HG02571 (cell line): ENCODE results near the gene HOXD10.

ENCODE experiments used
- ATAC-seq: cut with Tn5 transposase; IDR thresholded peaks from one replicate; pipeline ENCODE4 v1.9.1; 2021; ENCODE audit warnings: mild to moderate bottlenecking, moderate library complexity; ENCODE audit not compliant: unreplicated experiment

HOXD10 gene

GRCh38 chr2:176094349-176094748, 22.2 kb upstream of the HOXD10 start:
- no peak for ATAC-seq

- ATAC-seq: no peak
Observed at GRCh38 chr2:176095421-176095820, 21.2 kb upstream of the HOXD10 start.

DNA sequence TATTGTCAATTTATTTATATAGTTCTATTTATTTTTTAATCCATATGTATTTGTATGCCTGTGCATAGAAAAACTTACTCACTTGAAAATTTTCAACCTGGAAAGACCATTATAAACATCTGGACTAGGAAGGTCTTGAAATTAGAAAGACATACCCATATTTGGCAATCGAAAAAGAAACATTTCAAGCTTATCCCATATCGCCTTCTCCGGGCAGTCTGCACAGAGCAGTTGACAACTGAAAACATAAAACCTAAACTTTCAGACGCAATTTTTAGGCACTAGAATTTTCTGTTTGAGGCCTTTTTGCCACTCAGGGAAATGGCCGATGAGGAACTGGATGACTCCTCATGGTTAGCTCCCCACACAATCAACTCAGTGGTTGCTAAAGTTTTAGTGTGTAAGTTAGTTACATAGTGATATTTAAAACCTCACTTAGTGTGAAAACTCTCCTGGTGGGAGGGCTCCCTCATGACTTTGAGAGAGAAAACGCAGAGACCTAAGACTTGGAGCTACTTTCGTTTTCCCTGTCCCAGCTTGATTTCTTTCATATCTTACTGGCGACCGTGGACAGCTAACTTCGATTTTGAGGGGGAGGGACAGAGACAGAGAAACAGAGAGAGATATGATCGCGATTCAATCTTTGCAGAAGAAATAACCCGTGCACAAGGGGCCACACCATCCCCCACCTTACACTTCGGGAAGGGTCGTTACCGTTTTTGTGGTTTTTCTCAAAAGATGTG, 20.2 kb upstream of the HOXD10 start:
- ATAC-seq: no peak

GRCh38 chr2:176096986-176097819, 19.4 kb upstream of the HOXD10 start:
- ATAC-seq: peak; percentile 89

- ATAC-seq: no peak
Observed at GRCh38 chr2:176097820-176098365, 18.7 kb upstream of the HOXD10 start.

DNA sequence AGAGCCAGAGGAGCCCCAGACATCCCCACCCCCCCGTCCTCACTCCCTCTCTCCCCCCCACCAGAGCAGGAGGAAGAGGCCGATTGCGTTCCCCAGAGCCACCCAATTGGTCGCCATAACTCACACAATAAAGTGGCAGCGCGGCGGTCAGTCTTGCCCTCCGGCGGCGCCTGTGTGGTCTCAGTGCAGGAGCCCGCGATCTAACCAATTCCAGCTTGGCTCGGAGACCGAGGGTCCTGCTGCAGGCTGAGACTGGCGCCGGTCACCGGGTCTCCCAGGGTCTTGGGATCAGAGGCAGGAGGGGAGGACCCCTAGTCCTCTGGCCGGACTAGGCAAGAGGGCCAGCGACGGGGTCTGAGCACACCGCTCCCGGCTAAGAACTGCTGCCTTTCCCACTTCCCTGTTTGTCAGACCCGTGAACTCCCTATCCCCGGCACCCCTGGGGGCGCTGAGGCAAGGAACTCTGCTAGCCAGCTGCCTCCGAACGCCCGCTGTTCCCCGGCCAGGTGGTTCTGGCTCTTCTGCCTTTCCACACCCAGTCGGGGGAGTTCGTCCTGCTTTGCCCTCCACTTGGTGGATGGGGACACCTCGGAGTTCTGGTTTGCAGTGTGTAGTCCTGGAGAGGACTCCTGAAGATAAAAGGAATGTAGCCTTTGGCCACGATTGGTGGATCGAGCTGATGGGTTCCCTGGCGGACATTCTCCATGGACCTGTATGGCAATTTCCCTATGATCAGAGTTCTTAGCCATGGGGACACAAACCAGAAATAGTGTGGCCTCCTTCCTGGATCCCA, 18.0 kb upstream of the HOXD10 start:
- no peak for ATAC-seq

GRCh38 chr2:176099159-176099727, 17.3 kb upstream of the HOXD10 start:
- no peak for ATAC-seq

GRCh38 chr2:176099728-176100546, 16.6 kb upstream of the HOXD10 start, which contains the start of gene HOXD12:
HOXD12 (plus strand) TSS chr2:176099795; CDS start chr2:176099802, 7 bp downstream.
- no peak for ATAC-seq

DNA sequence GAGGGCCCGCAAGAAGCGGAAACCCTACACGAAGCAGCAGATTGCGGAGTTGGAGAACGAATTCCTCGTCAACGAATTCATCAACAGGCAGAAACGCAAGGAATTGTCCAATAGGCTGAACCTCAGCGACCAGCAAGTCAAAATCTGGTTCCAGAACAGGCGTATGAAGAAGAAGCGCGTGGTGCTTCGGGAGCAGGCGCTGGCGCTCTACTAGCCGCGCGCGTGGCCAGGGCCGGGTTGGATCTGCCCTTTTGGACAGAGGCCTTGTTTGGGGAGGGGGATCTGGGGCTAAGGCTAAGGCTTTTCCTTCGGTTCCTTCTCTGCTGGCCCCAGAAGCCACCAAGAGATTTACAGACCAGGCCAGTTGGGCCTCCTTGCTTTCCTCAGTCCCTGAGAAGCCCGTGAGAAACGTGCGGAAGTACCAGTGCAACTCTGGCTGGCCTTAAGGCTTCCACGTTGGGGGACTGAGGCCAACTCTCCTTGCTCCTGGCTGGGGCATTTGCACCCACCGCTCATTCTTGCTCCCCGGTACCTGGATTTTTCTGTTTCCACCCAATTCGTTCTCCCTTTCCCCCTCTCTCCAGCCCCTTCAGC, 15.9 kb upstream of the HOXD10 start:
- no peak for ATAC-seq

GRCh38 chr2:176101216-176101830, 15.3 kb upstream of the HOXD10 start:
- ATAC-seq: no peak

GRCh38 chr2:176101842-176102241, 14.7 kb upstream of the HOXD10 start:
- ATAC-seq: no peak

DNA sequence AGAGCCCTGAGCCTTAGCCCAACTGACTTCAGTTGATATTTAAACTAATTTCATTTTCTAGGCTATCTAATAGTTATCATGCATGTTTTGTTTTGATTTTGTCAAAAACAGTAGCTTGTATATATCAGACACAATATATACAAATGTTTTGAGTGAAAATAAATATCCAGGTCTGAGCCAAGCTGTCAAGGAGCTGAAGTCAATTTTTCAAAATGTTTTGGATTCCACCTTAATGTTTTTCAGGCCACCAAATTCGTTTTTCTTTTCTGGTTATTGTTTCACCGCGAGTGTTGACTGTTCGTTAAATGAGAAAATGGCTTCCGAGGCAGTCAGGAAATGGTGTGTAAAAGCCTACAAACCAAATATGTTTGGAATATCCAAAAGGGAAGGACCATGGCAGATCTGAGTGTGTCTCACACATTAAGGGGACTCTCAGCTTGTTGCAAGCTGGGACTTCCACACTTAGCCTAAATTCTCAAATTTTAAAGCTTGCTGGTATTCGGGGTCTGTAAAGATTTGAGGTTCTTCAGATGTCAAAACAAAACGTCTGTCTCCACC, 14.2 kb upstream of the HOXD10 start:
- ATAC-seq: no peak

- no peak for ATAC-seq
Observed at GRCh38 chr2:176103194-176103593, 13.4 kb upstream of the HOXD10 start.

GRCh38 chr2:176103742-176104315, 12.7 kb upstream of the HOXD10 start:
- ATAC-seq: no peak

DNA sequence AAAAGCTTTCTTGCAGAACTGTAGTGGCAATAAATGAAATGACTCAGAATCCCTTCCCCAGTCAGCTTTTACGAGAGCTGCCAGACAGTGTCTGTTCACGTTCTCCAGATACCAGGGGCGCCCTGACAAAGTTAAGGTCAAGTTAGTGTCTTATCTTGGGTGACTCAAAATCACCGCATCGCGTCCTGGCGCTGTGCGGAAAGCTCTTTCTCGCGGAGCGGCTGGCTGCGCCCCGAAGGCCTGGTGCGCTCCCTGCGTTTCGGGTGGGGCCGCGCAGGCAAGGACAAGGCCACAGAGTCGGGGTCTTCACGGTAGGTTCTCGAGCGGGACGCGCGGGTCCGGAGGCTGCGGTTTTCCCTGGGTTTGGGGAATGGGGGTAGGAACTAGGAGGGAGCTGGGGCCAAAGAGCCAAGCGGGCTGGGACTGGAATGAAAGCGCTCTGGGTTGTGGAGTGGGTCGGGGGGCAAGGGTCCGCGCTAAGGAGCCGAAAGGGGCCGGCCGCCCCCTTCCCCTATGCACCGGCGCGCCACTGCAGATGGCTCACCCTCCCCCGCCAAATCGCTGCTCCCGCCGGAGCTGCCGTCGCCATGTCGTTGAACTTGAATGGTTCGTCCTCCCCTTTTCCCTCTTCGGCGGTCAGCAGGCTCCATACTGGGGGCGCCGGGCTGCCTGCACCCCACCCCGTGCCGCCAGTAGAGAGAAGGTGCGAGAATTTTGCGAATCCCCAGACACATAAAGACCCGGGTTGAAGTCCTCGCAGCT, 12.1 kb upstream of the HOXD10 start:
- no peak for ATAC-seq

GRCh38 chr2:176105078-176105729, 11.4 kb upstream of the HOXD10 start:
- no peak for ATAC-seq
